ENCODE data around the gene MPO. TPM values are rescaled to one million over a fixed set of nuclear protein-coding genes. Genes with fewer than 3 reads are reported as not detected.

MPO gene
- total and polyA plus RNA-seq, 2 of the 4 experiments (the other 2 are of a cell fraction) = not detected

- Histone ChIP-seq H3K56ac (ENCODE audit: extremely low read depth, insufficient read depth, low read length) (no peak overlapping the region), H3K23ac (ENCODE audit: low read depth, low read length) (no peak overlapping the region; the same call in 1 of the 2 replicates), H4K5ac (ENCODE audit: low read depth, low read length) (no peak overlapping the region), H2BK5ac (ENCODE audit: low read depth, low read length, poor library complexity, severe bottlenecking) (no peak overlapping the region), H3K27me3 (ENCODE audit: control insufficient read depth, insufficient read depth, low read length) (peaks cover 56% of the 10 kb centered on the region), H4K91ac (ENCODE audit: insufficient read depth, low read depth, low read length) (no peak overlapping the region), H2AK9ac (replicated peaks; ENCODE audit: low read depth, low read length, poor library complexity) (peak overlapping the region; percentile 81), H3K9me3 (ENCODE audit: control insufficient read depth, insufficient read depth, low read length) (no peaks in the 10 kb centered on the region), H3K4me2 (ENCODE audit: low read depth, low read length) (peak overlapping the region; percentile 91), H3K18ac (ENCODE audit: low read depth, low read length) (no peak overlapping the region), H3K27ac (ENCODE audit: insufficient read depth, low read length) (no peak overlapping the region), H3K9me1 (ENCODE audit: insufficient read depth, low read length) (no peaks in the 10 kb centered on the region), H2BK15ac (ENCODE audit: low read depth, low read length) (no peak overlapping the region), H4K8ac (ENCODE audit: low read depth in 2 of 2, low read length in 2 of 2) (peak overlapping the region in 1 of 2 experiments; percentile 55; a peak in 1 of 4 replicates), H3K14ac (replicated peaks; ENCODE audit: low read depth, low read length) (no peak overlapping the region), H3K4me1 (ENCODE audit: control insufficient read depth, insufficient read depth, low read length) (no peaks in the 10 kb centered on the region), H2BK120ac (ENCODE audit: low read depth, low read length) (no peak overlapping the region), H4K20me1 (ENCODE audit: insufficient read depth, low read length) (no peaks in the 10 kb centered on the region), H2AFZ (replicated peaks; ENCODE audit: low read length, poor library complexity) (peak overlapping the region; percentile 95), H3K79me1 (ENCODE audit: low read depth in 1 of 2, low read length in 2 of 2) (no peaks in the 10 kb centered on the region), H3K9ac (ENCODE audit: low read depth, low read length) (peak overlapping the region; percentile 74), H3K4me3 (ENCODE audit: insufficient read depth, low read depth, low read length) (peak overlapping the region; percentile 69), H2AK5ac (ENCODE audit: low read depth, low read length) (no peak overlapping the region; the same call in 1 of the 2 replicates), H2BK20ac (ENCODE audit: low read depth, low read length) (no peak overlapping the region), H3K36me3 (ENCODE audit: control insufficient read depth, insufficient read depth, low read length) (no peaks in the 10 kb centered on the region), H3K4ac (ENCODE audit: low read depth, low read length) (peak overlapping the region; percentile 58; the same call in 1 of the 2 replicates)
- CTCF ChIA-PET = interaction anchor here (0.5 to 1.8 kb wide), 11 partner anchors 8 to 168 kb away, joined by 3 to 6 read pairs (median 3); partner anchors contain the start of genes LPO and RNF43
- ATAC-seq (ENCODE audit: low read depth) (peak; percentile 96), DNase-seq (peak; percentile 31)
- dilution Hi-C loops (cut with HindIII; ENCODE audit: low sequenced_read_pairs, unreplicated experiment) (no loop called here), in situ Hi-C loops (cut with MboI; ENCODE audit: low sequenced_read_pairs) (no loop called here), intact Hi-C loops (cut with micrococcal nuclease) (loop anchor here (2.0 kb wide), 1 partner anchor 197 kb away; no protein-coding TSS in a partner anchor)
- TF ChIP-seq USF2 (IDR thresholded peaks at IDR 0.05; ENCODE audit: low read depth, low read length) (peak; percentile 80), RAD21 (IDR thresholded peaks at IDR 0.05; ENCODE audit: low read length) (peak; percentile 49), CEBPB (IDR thresholded peaks at IDR 0.05; ENCODE audit: low read depth, low read length) (no peak), MAZ (IDR thresholded peaks at IDR 0.05; ENCODE audit: borderline replicate concordance, low read depth, low read length) (peak; percentile 80), CHD1 (IDR thresholded peaks at IDR 0.05; ENCODE audit: low read depth, low read length) (no peak), SMC3 (IDR thresholded peaks at IDR 0.05; ENCODE audit: low read depth, low read length) (peak; percentile 33; the same call in 1 of the 2 replicates), BHLHE40 (IDR thresholded peaks at IDR 0.05; ENCODE audit: low read depth, low read length) (peak; percentile 96), MXI1 (IDR thresholded peaks at IDR 0.05; ENCODE audit: borderline replicate concordance, low read depth, low read length) (peak; percentile 59; the same call in 1 of the 2 replicates)
- TF ChIP-seq, protein P1, sequence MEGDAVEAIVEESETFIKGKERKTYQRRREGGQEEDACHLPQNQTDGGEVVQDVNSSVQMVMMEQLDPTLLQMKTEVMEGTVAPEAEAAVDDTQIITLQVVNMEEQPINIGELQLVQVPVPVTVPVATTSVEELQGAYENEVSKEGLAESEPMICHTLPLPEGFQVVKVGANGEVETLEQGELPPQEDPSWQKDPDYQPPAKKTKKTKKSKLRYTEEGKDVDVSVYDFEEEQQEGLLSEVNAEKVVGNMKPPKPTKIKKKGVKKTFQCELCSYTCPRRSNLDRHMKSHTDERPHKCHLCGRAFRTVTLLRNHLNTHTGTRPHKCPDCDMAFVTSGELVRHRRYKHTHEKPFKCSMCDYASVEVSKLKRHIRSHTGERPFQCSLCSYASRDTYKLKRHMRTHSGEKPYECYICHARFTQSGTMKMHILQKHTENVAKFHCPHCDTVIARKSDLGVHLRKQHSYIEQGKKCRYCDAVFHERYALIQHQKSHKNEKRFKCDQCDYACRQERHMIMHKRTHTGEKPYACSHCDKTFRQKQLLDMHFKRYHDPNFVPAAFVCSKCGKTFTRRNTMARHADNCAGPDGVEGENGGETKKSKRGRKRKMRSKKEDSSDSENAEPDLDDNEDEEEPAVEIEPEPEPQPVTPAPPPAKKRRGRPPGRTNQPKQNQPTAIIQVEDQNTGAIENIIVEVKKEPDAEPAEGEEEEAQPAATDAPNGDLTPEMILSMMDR (conservative IDR thresholded peaks at IDR 0.05; ENCODE audit: low read depth, low read length) = peak; percentile 70
- POLR2A ChIA-PET (ENCODE audit: unreplicated experiment) = no interaction called here
- no TSS peak for BruUV-seq (replicated peaks)
- WGBS, 2 experiments (ENCODE audit: extremely low coverage in 2 of 2, insufficient read length in 1 of 2) = 6% methylated on average over 20 of the region's 57 CpGs; no CpG with 5 or more reads in 1 of the 2 experiments
Observed at GRCh38 chr17:58249270-58250133, 31.2 kb downstream of the MPO start.
